ENCODE data around the gene SHH. TPM values are rescaled to one million over a fixed set of nuclear protein-coding genes. Genes with fewer than 3 reads are reported as not detected.

SHH gene
- polyA plus RNA-seq, 1 donor from 2014 or later, result 1.5 TPM

DNA sequence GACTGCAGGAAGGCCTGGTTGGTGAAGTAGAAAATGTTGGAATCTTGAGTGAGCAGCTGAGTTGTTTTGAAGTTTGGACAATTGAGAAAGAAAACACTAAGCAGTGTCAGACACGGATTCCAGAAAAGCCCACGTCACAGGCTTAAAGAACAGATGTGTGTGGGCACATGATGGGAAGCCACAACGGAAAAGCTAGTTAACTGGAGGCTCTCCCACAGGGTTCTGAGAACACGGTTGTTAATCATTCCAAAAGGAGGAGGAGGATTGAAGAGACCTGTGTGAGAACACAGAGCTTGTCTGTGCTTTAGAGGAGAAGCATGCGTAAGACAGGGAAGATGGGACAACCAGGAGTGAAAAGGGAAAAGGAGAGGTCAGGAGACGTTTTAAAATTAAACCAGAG is 42.6 kb downstream of the SHH start:
- H3K4me2 ChIP-seq (ENCODE audit: low read length), result no peak overlapping the region
- H3K4me3 ChIP-seq (ENCODE audit: low read length), result no peak overlapping the region

DNA sequence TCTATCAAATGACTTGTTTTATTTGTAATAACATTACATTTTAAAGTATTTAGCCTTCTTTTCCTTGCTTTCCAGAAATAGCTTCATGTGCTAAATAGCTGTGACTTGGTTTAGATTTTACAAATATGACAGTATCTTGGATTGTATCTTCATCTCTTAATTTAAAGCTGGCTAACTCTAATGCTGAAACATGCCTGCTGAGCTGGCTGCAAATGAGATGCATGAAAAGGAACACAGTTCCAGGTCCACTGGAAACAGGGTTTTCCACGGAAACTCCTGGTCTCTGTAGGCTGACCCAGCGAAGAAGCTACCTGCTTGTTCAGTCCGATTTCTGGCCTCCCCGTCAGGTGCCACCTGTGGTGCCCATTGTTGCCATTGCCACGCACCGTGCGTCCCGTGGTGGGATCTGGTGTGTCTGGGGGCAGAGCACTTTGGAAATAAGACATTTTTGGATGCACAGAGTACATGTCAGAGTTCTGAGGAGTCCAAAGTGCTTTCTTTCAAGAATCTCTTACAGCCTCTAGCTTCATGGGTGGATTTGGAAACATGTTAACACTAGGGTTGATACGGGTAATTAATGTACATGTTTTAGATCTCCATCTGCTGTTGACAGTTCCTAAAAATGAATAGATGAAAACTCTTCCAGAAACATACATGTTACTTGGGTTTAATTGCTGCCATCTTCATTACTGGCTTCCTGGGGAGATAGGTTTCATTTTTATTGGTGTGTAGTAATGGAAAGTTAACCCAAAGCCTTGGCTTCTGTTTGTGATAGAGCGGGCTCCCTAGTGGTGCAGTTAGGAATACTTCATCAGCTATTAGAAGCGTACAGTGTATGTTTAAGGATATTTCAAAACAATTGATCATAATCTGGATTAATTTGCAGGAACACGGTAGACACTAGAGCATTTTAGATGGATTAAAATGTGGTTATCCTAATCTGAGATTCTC is 45.0 kb downstream of the SHH start:
- no peak overlapping the region for H3K9ac ChIP-seq (ENCODE audit: low read length)
- H2AFZ ChIP-seq (ENCODE audit: low read depth, low read length), result no peak overlapping the region
- H3K79me2 ChIP-seq (replicated peaks; ENCODE audit: insufficient read depth, low read length), result peaks cover 2% of the 10 kb centered on the region
- no peaks in the 10 kb centered on the region for H3K9me3 ChIP-seq (ENCODE audit: low read length)
- peaks cover 3% of the 10 kb centered on the region for H4K20me1 ChIP-seq (ENCODE audit: insufficient read depth)
- H3K4me3 ChIP-seq (ENCODE audit: low read length), result no peak overlapping the region
- H3K27ac ChIP-seq (ENCODE audit: low read length), result no peak overlapping the region
- no peaks in the 10 kb centered on the region for H3F3A ChIP-seq (ENCODE audit: insufficient read depth, low read length, poor library complexity, severe bottlenecking)
- no peak overlapping the region for H3K4me2 ChIP-seq (ENCODE audit: low read length)
- no peaks in the 10 kb centered on the region for H3K36me3 ChIP-seq (ENCODE audit: insufficient read depth, low read length)
- H3K27me3 ChIP-seq (ENCODE audit: insufficient read depth, low read depth, low read length), result no peaks in the 10 kb centered on the region
- no peaks in the 10 kb centered on the region for H3K9me2 ChIP-seq (ENCODE audit: insufficient read depth, low read length)
- TF ChIP-seq TAF1 (IDR thresholded peaks at IDR 0.05; ENCODE audit: low read depth) (no peak), MXI1 (conservative IDR thresholded peaks at IDR 0.05; ENCODE audit: poor library complexity, severe bottlenecking) (no peak), EP300 (conservative IDR thresholded peaks at IDR 0.05; ENCODE audit: poor library complexity, severe bottlenecking) (no peak), EZH2 (IDR thresholded peaks at IDR 0.05; ENCODE audit: borderline replicate concordance, insufficient read depth, low read length, poor library complexity, severe bottlenecking) (no peak), SMC3 (conservative IDR thresholded peaks at IDR 0.05; ENCODE audit: poor library complexity) (no peak), RAD21 (conservative IDR thresholded peaks at IDR 0.05) (no peak), POLR2AphosphoS5 (IDR thresholded peaks at IDR 0.05) (no peak)
- TF ChIP-seq, protein P1, sequence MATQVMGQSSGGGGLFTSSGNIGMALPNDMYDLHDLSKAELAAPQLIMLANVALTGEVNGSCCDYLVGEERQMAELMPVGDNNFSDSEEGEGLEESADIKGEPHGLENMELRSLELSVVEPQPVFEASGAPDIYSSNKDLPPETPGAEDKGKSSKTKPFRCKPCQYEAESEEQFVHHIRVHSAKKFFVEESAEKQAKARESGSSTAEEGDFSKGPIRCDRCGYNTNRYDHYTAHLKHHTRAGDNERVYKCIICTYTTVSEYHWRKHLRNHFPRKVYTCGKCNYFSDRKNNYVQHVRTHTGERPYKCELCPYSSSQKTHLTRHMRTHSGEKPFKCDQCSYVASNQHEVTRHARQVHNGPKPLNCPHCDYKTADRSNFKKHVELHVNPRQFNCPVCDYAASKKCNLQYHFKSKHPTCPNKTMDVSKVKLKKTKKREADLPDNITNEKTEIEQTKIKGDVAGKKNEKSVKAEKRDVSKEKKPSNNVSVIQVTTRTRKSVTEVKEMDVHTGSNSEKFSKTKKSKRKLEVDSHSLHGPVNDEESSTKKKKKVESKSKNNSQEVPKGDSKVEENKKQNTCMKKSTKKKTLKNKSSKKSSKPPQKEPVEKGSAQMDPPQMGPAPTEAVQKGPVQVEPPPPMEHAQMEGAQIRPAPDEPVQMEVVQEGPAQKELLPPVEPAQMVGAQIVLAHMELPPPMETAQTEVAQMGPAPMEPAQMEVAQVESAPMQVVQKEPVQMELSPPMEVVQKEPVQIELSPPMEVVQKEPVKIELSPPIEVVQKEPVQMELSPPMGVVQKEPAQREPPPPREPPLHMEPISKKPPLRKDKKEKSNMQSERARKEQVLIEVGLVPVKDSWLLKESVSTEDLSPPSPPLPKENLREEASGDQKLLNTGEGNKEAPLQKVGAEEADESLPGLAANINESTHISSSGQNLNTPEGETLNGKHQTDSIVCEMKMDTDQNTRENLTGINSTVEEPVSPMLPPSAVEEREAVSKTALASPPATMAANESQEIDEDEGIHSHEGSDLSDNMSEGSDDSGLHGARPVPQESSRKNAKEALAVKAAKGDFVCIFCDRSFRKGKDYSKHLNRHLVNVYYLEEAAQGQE (IDR thresholded peaks at IDR 0.05; ENCODE audit: borderline replicate concordance), result no peak

More for the DNA sequence above, 42.6 kb downstream of the SHH start:
- Histone ChIP-seq H3K9me2 (ENCODE audit: insufficient read depth, low read length) (no peaks in the 10 kb centered on the region), H3K9me3 (ENCODE audit: low read length) (no peaks in the 10 kb centered on the region), H2AFZ (ENCODE audit: low read depth, low read length) (no peak overlapping the region), H3K79me2 (replicated peaks; ENCODE audit: insufficient read depth, low read length) (no peaks in the 10 kb centered on the region), H3K27ac (ENCODE audit: low read length) (no peak overlapping the region), H3K36me3 (ENCODE audit: insufficient read depth, low read length) (no peaks in the 10 kb centered on the region), H3F3A (ENCODE audit: insufficient read depth, low read length, poor library complexity, severe bottlenecking) (no peaks in the 10 kb centered on the region), H3K27me3 (ENCODE audit: insufficient read depth, low read depth, low read length) (no peaks in the 10 kb centered on the region), H3K9ac (ENCODE audit: low read length) (no peak overlapping the region), H4K20me1 (ENCODE audit: insufficient read depth) (peaks cover 3% of the 10 kb centered on the region)
- TF ChIP-seq RAD21 (conservative IDR thresholded peaks at IDR 0.05) (no peak), MXI1 (conservative IDR thresholded peaks at IDR 0.05; ENCODE audit: poor library complexity, severe bottlenecking) (no peak), POLR2AphosphoS5 (IDR thresholded peaks at IDR 0.05) (no peak), SMC3 (conservative IDR thresholded peaks at IDR 0.05; ENCODE audit: poor library complexity) (no peak), EZH2 (IDR thresholded peaks at IDR 0.05; ENCODE audit: borderline replicate concordance, insufficient read depth, low read length, poor library complexity, severe bottlenecking) (no peak), TAF1 (IDR thresholded peaks at IDR 0.05; ENCODE audit: low read depth) (no peak), EP300 (conservative IDR thresholded peaks at IDR 0.05; ENCODE audit: poor library complexity, severe bottlenecking) (no peak)
- TF ChIP-seq, protein P1 (IDR thresholded peaks at IDR 0.05; ENCODE audit: borderline replicate concordance), result no peak
- TF ChIP-seq, protein P2, sequence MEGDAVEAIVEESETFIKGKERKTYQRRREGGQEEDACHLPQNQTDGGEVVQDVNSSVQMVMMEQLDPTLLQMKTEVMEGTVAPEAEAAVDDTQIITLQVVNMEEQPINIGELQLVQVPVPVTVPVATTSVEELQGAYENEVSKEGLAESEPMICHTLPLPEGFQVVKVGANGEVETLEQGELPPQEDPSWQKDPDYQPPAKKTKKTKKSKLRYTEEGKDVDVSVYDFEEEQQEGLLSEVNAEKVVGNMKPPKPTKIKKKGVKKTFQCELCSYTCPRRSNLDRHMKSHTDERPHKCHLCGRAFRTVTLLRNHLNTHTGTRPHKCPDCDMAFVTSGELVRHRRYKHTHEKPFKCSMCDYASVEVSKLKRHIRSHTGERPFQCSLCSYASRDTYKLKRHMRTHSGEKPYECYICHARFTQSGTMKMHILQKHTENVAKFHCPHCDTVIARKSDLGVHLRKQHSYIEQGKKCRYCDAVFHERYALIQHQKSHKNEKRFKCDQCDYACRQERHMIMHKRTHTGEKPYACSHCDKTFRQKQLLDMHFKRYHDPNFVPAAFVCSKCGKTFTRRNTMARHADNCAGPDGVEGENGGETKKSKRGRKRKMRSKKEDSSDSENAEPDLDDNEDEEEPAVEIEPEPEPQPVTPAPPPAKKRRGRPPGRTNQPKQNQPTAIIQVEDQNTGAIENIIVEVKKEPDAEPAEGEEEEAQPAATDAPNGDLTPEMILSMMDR (IDR thresholded peaks at IDR 0.05; ENCODE audit: poor library complexity, severe bottlenecking), result no peak
